ENCODE results near the gene PELI2.

PELI2 gene

GRCh38 chr14:56211844-56212243 is 93.6 kb downstream of the PELI2 start:
- no peak overlapping the region for H3K9ac ChIP-seq (ENCODE audit: low read depth, low read length)
- H3K4me3 ChIP-seq (ENCODE audit: low read length): no peak overlapping the region
- no peak overlapping the region for H3K27ac ChIP-seq (ENCODE audit: low read length)
- H3K36me3 ChIP-seq (ENCODE audit: insufficient read depth, low read depth, low read length): no peaks in the 10 kb centered on the region
- H3K9me3 ChIP-seq (ENCODE audit: insufficient read depth, low read depth, low read length): no peaks in the 10 kb centered on the region
- no peaks in the 10 kb centered on the region for H3K27me3 ChIP-seq (ENCODE audit: insufficient read depth, low read length)
- H3K4me1 ChIP-seq (ENCODE audit: insufficient read depth, low read length): no peaks in the 10 kb centered on the region

- H3K27ac ChIP-seq (ENCODE audit: low read length): no peak overlapping the region
- no peaks in the 10 kb centered on the region for H3K36me3 ChIP-seq (ENCODE audit: insufficient read depth, low read depth, low read length)
- no peaks in the 10 kb centered on the region for H3K9me3 ChIP-seq (ENCODE audit: insufficient read depth, low read depth, low read length)
- H3K4me1 ChIP-seq (ENCODE audit: insufficient read depth, low read length): no peaks in the 10 kb centered on the region
- no peak overlapping the region for H3K4me3 ChIP-seq (ENCODE audit: low read length)
- no peak overlapping the region for H3K9ac ChIP-seq (ENCODE audit: low read depth, low read length)
- H3K27me3 ChIP-seq (ENCODE audit: insufficient read depth, low read length): no peaks in the 10 kb centered on the region
These were observed 94.3 kb downstream of the PELI2 start for GRCh38 chr14:56212521-56212920.

- no peaks in the 10 kb centered on the region for H3K9me3 ChIP-seq (ENCODE audit: insufficient read depth, low read depth, low read length)
- H3K27me3 ChIP-seq (ENCODE audit: insufficient read depth, low read length): no peaks in the 10 kb centered on the region
- H3K27ac ChIP-seq (ENCODE audit: low read length): no peak overlapping the region
- H3K36me3 ChIP-seq (ENCODE audit: insufficient read depth, low read depth, low read length): no peaks in the 10 kb centered on the region
- no peak overlapping the region for H3K9ac ChIP-seq (ENCODE audit: low read depth, low read length)
- H3K4me3 ChIP-seq (ENCODE audit: low read length): no peak overlapping the region
- H3K4me1 ChIP-seq (ENCODE audit: insufficient read depth, low read length): no peaks in the 10 kb centered on the region
These were observed 95.1 kb downstream of the PELI2 start for GRCh38 chr14:56213306-56213705.

- Histone ChIP-seq H3K27ac (ENCODE audit: low read length) (no peak overlapping the region), H3K4me3 (ENCODE audit: low read length) (no peak overlapping the region), H3K4me1 (ENCODE audit: insufficient read depth, low read length) (no peaks in the 10 kb centered on the region), H3K27me3 (ENCODE audit: insufficient read depth, low read length) (no peaks in the 10 kb centered on the region), H3K36me3 (ENCODE audit: insufficient read depth, low read depth, low read length) (no peaks in the 10 kb centered on the region), H3K9ac (ENCODE audit: low read depth, low read length) (no peak overlapping the region), H3K9me3 (ENCODE audit: insufficient read depth, low read depth, low read length) (no peaks in the 10 kb centered on the region)
These were observed 97.0 kb downstream of the PELI2 start for GRCh38 chr14:56215180-56215579.

GRCh38 chr14:56216626-56217379 is 98.6 kb downstream of the PELI2 start:
- H3K9ac ChIP-seq (ENCODE audit: low read depth, low read length): no peak overlapping the region

GRCh38 chr14:56217380-56218045 is 99.3 kb downstream of the PELI2 start:
- Histone ChIP-seq H3K9me3 (ENCODE audit: insufficient read depth, low read depth, low read length) (no peaks in the 10 kb centered on the region), H3K27ac (ENCODE audit: low read length) (no peak overlapping the region), H3K9ac (ENCODE audit: low read depth, low read length) (no peak overlapping the region), H3K27me3 (ENCODE audit: insufficient read depth, low read length) (no peaks in the 10 kb centered on the region), H3K4me3 (ENCODE audit: low read length) (no peak overlapping the region), H3K36me3 (ENCODE audit: insufficient read depth, low read depth, low read length) (no peaks in the 10 kb centered on the region), H3K4me1 (ENCODE audit: insufficient read depth, low read length) (no peaks in the 10 kb centered on the region)

More at GRCh38 chr14:56216626-56217379, 98.6 kb downstream of the PELI2 start:
- Histone ChIP-seq H3K4me3 (ENCODE audit: low read length) (no peak overlapping the region), H3K36me3 (ENCODE audit: insufficient read depth, low read depth, low read length) (no peaks in the 10 kb centered on the region), H3K27ac (ENCODE audit: low read length) (no peak overlapping the region), H3K9me3 (ENCODE audit: insufficient read depth, low read depth, low read length) (no peaks in the 10 kb centered on the region), H3K27me3 (ENCODE audit: insufficient read depth, low read length) (no peaks in the 10 kb centered on the region), H3K4me1 (ENCODE audit: insufficient read depth, low read length) (no peaks in the 10 kb centered on the region)

- Histone ChIP-seq H3K27me3 (ENCODE audit: insufficient read depth, low read length) (no peaks in the 10 kb centered on the region), H3K36me3 (ENCODE audit: insufficient read depth, low read depth, low read length) (no peaks in the 10 kb centered on the region), H3K4me3 (ENCODE audit: low read length) (no peak overlapping the region), H3K27ac (ENCODE audit: low read length) (no peak overlapping the region), H3K4me1 (ENCODE audit: insufficient read depth, low read length) (no peaks in the 10 kb centered on the region), H3K9me3 (ENCODE audit: insufficient read depth, low read depth, low read length) (no peaks in the 10 kb centered on the region), H3K9ac (ENCODE audit: low read depth, low read length) (no peak overlapping the region)
These were observed 101.6 kb downstream of the PELI2 start for GRCh38 chr14:56219666-56220413.

- no peak overlapping the region for H3K9ac ChIP-seq (ENCODE audit: low read depth, low read length)
- no peaks in the 10 kb centered on the region for H3K4me1 ChIP-seq (ENCODE audit: insufficient read depth, low read length)
- no peaks in the 10 kb centered on the region for H3K9me3 ChIP-seq (ENCODE audit: insufficient read depth, low read depth, low read length)
- no peaks in the 10 kb centered on the region for H3K36me3 ChIP-seq (ENCODE audit: insufficient read depth, low read depth, low read length)
- no peak overlapping the region for H3K4me3 ChIP-seq (ENCODE audit: low read length)
- no peaks in the 10 kb centered on the region for H3K27me3 ChIP-seq (ENCODE audit: insufficient read depth, low read length)
- no peak overlapping the region for H3K27ac ChIP-seq (ENCODE audit: low read length)
These were observed 103.3 kb downstream of the PELI2 start for GRCh38 chr14:56221382-56222128.

- Histone ChIP-seq H3K27ac (ENCODE audit: low read length) (no peak overlapping the region), H3K4me3 (ENCODE audit: low read length) (no peak overlapping the region), H3K36me3 (ENCODE audit: insufficient read depth, low read depth, low read length) (no peaks in the 10 kb centered on the region), H3K9me3 (ENCODE audit: insufficient read depth, low read depth, low read length) (peaks cover 12% of the 10 kb centered on the region; the same call in 1 of the 2 replicates), H3K4me1 (ENCODE audit: insufficient read depth, low read length) (no peaks in the 10 kb centered on the region), H3K27me3 (ENCODE audit: insufficient read depth, low read length) (no peaks in the 10 kb centered on the region), H3K9ac (ENCODE audit: low read depth, low read length) (no peak overlapping the region)
These were observed 106.0 kb downstream of the PELI2 start for GRCh38 chr14:56224229-56224628.

- no peak overlapping the region for H3K4me3 ChIP-seq (ENCODE audit: low read length)
- H3K27me3 ChIP-seq (ENCODE audit: insufficient read depth, low read length): no peaks in the 10 kb centered on the region
- H3K9ac ChIP-seq (ENCODE audit: low read depth, low read length): no peak overlapping the region
- no peaks in the 10 kb centered on the region for H3K36me3 ChIP-seq (ENCODE audit: insufficient read depth, low read depth, low read length)
- peaks cover 12% of the 10 kb centered on the region; the same call in 1 of the 2 replicates for H3K9me3 ChIP-seq (ENCODE audit: insufficient read depth, low read depth, low read length)
- H3K4me1 ChIP-seq (ENCODE audit: insufficient read depth, low read length): no peaks in the 10 kb centered on the region
- H3K27ac ChIP-seq (ENCODE audit: low read length): no peak overlapping the region
These were observed 106.8 kb downstream of the PELI2 start for GRCh38 chr14:56224691-56225681.
